GM12878 (cell line): ENCODE measurements around the gene KCND2.

Experiments
- BACH1 ChIP-seq: fragments of 450-650 bp; IDR thresholded peaks from 2 replicates; pipeline ENCODE4 v1.6.1; 2017; ENCODE audit warnings: mild to moderate bottlenecking, borderline replicate concordance
- CBX3 ChIP-seq: fragments of 200-600 bp; sonication (generic); IDR thresholded peaks from 2 replicates; pipeline ENCODE4 v1.6.1; 2016; ENCODE audit warnings: low read depth, borderline replicate concordance
- JUND ChIP-seq: IDR thresholded peaks from 2 replicates; pipeline ENCODE4 v1.6.1; 2012; ENCODE audit warnings: low read depth, mild to moderate bottlenecking, low read length, improper control_type of control experiment, moderate library complexity
- POLR2AphosphoS5 ChIP-seq: IDR thresholded peaks from 2 replicates; pipeline ENCODE4 v1.6.1; 2011; ENCODE audit warnings: mild to moderate bottlenecking, low read length, inconsistent platforms
- RFX5 ChIP-seq: IDR thresholded peaks from 2 replicates; pipeline ENCODE4 v1.6.1; 2011; ENCODE audit warnings: low read depth, low read length, improper control_type of control experiment
- SMC3 ChIP-seq: IDR thresholded peaks from 2 replicates; pipeline ENCODE4 v1.6.1; 2011; ENCODE audit warnings: low read length, improper control_type of control experiment, borderline replicate concordance
- TAF1 ChIP-seq: IDR thresholded peaks from 2 replicates; pipeline ENCODE4 v1.6.1; 2011; ENCODE audit warnings: mild to moderate bottlenecking, low read depth, low read length, borderline replicate concordance
- TBL1XR1 ChIP-seq: IDR thresholded peaks from 2 replicates; pipeline ENCODE4 v1.6.1; 2012; ENCODE audit warnings: low read depth, low read length, improper control_type of control experiment
- TCF7 ChIP-seq: IDR thresholded peaks from 2 replicates; pipeline ENCODE4 v1.6.1; 2014; ENCODE audit warnings: antibody characterized with exemption, borderline replicate concordance
- ZNF207 ChIP-seq: fragments of 450-650 bp; IDR thresholded peaks from 2 replicates; pipeline ENCODE4 v1.6.1; 2014; ENCODE audit warnings: antibody characterized with exemption, mild to moderate bottlenecking, borderline replicate concordance
- TF ChIP-seq, protein P1 (sequence below): IDR thresholded peaks from 2 replicates; pipeline ENCODE4 v1.6.1; 2011; ENCODE audit warnings: borderline replicate concordance, low read depth, mild to moderate bottlenecking, moderate library complexity, low read length; ENCODE audit not compliant: insufficient read depth, poor library complexity, severe bottlenecking

DNA sequence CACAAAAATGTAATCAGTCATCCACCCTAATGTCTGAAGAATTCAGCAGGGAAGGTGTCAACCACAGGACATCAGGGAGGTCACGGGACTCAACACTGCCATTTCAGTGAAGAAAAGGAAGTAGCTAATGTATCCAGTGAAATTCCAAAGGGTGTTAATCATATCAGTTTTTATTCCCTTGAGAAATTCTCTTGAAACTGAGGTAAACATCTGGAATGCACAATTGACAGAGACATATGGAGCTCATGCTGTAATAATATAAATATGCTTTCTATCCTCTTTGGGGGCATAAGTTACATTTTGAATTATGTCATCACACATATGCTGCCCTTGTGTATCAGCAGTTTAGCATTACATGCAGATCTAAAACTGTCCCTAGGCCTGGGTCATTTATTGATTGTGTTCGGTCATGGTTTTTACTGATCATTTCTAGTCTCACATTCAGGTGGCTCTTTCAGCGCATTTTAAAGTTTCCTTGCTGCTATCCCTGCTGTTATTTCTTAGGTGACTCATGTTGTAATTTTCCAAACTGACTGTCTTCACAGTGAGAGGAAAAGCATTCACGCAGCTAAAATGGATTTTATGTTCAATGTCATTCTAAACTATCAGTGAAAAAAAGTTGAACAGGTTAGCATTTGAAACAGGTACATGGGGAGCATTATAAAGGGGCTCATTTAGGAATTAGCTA is 311.1 kb downstream of the KCND2 start:
- TF ChIP-seq JUND (no peak), TAF1 (no peak), POLR2AphosphoS5 (no peak), CBX3 (no peak), ZNF207 (no peak), BACH1 (no peak), RFX5 (no peak), SMC3 (no peak), TCF7 (no peak), TBL1XR1 (no peak)
- TF ChIP-seq, protein P1, sequence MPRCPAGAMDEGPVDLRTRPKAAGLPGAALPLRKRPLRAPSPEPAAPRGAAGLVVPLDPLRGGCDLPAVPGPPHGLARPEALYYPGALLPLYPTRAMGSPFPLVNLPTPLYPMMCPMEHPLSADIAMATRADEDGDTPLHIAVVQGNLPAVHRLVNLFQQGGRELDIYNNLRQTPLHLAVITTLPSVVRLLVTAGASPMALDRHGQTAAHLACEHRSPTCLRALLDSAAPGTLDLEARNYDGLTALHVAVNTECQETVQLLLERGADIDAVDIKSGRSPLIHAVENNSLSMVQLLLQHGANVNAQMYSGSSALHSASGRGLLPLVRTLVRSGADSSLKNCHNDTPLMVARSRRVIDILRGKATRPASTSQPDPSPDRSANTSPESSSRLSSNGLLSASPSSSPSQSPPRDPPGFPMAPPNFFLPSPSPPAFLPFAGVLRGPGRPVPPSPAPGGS: no peak
